GM10248 (cell line): Measurements from ENCODE around the gene UFSP2.

ENCODE experiments used
- CTCF ChIA-PET: fragments of 300-600 bp; sonication (Branson Sonifier 250); formaldehyde crosslinking; extraction: SDS; loops from one replicate; lab custom pipeline; 2021; ENCODE audit warnings: antibody characterized with exemption; lab: Yijun Ruan, JAX
- POLR2A ChIA-PET: fragments of 350-650 bp; sonication (Branson Sonifier 250); formaldehyde crosslinking; extraction: SDS; loops from one replicate; lab custom pipeline; 2020; ENCODE audit warnings: antibody characterized with exemption; lab: Yijun Ruan, JAX
- DNase-seq: peaks from one replicate; pipeline ENCODE4 v3.0.0; 2012; ENCODE audit errors: extremely low spot score
- TF ChIP-seq, protein P1 (sequence below): IDR thresholded peaks from 2 replicates; pipeline ENCODE4 v1.5.1; 2012; ENCODE audit warnings: mild to moderate bottlenecking, low read depth; ENCODE audit errors: extremely low read depth, missing control alignments, control extremely low read depth

The UFSP2 gene

DNA sequence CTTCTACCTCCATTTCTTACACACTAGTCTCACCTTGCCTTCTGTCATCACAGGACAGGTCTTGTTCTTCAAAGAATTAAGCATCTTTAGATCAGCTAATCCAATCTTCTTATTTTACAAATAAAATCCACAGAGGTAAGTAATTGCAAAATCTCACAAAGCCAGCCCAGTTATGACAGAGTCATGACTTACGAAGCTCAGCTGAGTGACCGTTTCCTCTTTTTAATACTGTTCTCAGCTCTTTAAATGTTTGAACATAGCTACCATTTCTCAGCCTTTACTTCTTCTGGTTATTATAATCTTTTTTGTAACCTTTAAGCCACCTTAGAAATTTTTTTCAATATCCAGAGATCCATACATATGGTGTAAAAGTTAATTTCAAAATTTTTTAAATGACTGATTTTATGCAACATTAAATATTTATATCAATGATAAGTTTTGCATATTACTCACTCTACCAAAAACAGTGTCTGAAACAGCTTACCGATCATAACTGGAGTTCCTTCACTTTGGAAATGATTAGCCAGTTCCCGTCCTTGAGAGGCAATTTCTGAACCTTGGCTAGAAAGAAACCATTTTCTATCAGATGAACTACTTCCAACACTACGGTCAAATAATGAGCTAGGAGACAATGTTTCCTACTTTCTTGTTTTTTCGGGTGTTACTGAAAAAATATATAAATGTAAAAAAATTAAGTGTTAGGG lies 20.3 kb downstream of the UFSP2 start:
- DNase-seq = peak; percentile 40
- TF ChIP-seq, protein P1, sequence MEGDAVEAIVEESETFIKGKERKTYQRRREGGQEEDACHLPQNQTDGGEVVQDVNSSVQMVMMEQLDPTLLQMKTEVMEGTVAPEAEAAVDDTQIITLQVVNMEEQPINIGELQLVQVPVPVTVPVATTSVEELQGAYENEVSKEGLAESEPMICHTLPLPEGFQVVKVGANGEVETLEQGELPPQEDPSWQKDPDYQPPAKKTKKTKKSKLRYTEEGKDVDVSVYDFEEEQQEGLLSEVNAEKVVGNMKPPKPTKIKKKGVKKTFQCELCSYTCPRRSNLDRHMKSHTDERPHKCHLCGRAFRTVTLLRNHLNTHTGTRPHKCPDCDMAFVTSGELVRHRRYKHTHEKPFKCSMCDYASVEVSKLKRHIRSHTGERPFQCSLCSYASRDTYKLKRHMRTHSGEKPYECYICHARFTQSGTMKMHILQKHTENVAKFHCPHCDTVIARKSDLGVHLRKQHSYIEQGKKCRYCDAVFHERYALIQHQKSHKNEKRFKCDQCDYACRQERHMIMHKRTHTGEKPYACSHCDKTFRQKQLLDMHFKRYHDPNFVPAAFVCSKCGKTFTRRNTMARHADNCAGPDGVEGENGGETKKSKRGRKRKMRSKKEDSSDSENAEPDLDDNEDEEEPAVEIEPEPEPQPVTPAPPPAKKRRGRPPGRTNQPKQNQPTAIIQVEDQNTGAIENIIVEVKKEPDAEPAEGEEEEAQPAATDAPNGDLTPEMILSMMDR = no peak
- POLR2A ChIA-PET = interaction anchor here (0.5 to 1.8 kb wide), 6 partner anchors 9 to 262 kb away, joined by 3 to 9 read pairs (median 4); partner anchors contain the start of genes ANKRD37, LRP2BP, SLC25A4 and UFSP2
- CTCF ChIA-PET = interaction anchor here (0.7 to 1.7 kb wide), 10 partner anchors 7 to 222 kb away, joined by 3 to 6 read pairs (median 4); partner anchors contain the start of gene UFSP2

DNA sequence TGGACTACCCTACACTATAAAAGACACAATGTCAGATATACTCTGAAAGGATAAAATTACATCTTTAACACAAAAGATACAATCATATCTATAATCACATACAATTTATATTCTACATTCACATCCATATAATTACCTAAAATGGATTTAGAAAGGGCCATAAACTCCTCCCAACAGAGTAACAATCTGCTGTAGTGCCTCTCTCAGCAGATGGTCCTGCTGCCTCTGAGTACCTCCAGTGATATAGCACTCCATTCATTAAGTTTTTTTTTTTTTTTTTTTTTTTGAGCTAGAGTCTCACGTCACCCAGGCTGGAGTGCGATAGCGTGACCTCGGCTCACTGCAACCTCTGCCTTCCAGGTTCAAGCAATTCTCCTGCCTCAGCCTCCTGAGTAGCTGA lies 21.7 kb downstream of the UFSP2 start:
- CTCF ChIA-PET = interaction anchor here (1.2 to 2.4 kb wide), 3 partner anchors 9 to 98 kb away, joined by 4 to 8 read pairs (median 5); no protein-coding TSS in a partner anchor
- TF ChIP-seq, protein P1 = no peak
- DNase-seq = no peak
- POLR2A ChIA-PET = interaction anchor here (0.5 kb wide), 1 partner anchor 8 kb away, joined by 3 read pairs; no protein-coding TSS in a partner anchor

DNA sequence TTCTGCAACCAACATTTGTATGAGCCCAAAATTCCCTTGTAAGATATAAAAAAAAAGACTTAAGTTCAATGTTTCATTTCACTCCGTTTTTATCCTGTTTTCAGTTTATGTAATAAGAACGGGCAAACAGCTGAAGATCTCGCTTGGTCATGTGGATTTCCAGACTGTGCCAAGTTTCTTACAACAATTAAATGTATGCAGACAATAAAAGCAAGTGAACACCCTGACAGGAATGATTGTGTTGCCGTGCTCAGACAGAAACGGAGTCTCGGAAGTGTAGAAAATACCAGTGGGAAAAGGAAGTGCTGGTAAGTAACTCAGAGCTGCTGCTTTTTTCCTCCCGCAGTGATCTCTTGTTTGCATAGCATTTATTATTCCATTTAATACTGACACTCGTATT lies 26.3 kb downstream of the UFSP2 start:
- ChIA-PET CTCF (interaction anchor here (1.6 kb wide), 1 partner anchor 198 kb away, joined by 8 read pairs; no protein-coding TSS in a partner anchor), POLR2A (no interaction called here)
- TF ChIP-seq, protein P1 = no peak
- no peak for DNase-seq

DNA sequence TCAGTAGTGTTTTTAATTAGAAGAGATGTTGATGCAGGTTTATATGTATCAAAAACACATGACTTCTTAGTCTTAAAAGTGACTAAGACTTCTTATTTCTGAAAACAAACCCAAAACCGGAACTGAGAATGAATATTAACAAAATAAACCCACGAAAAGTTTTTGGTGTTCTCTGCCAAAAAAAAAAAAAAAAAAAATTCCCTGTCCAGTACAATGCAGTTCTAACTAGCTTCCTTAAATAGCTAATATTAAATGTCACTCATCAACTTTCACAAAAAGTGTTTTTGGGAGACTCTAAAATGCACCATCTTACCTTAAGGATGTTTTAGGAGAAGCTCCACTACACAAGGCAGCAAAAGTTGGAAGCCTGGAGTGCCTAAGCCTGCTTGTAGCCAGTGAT lies 27.1 kb downstream of the UFSP2 start:
- TF ChIP-seq, protein P1 = no peak
- ChIA-PET CTCF (interaction anchor here (1.0 to 1.6 kb wide), 4 partner anchors 27 to 199 kb away, joined by 3 to 8 read pairs (median 4); partner anchors contain the start of gene UFSP2), POLR2A (interaction anchor here (0.7 kb wide), 1 partner anchor 179 kb away, joined by 5 read pairs; no protein-coding TSS in a partner anchor)
- DNase-seq = no peak

DNA sequence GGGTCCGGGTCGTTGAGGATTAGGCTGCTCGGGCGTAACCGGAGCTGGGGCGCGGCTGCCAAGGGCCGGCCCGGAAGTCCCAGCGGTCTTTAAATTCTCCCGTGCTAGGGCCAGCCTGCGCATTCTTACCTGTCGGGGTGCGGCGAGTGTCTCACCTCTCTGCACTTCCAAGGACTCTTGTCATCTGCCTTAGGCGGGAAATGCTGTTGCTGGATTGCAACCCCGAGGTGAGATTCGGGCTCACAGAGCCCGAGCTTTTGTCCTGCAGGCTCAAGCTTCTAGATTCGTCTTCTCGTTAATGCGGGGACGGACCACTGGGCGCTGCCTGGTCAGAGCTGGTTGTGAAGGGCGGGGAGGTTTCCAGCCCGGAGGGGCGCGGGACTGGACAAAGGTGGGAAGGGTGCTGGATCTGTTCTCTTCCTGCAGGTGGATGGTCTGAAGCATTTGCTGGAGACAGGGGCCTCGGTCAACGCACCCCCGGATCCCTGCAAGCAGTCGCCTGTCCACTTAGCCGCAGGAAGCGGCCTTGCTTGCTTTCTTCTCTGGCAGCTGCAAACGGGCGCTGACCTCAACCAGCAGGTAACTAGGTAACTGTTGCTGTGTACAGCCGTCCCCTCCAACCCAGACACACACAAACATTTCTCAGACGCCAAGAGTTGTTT lies 28.9 kb downstream of the UFSP2 start, which contains the start of gene ANKRD37:
TSS of gene ANKRD37 (plus strand) at position 118 of the 662 bp plus-strand sequence. CDS start at position 201, 83 bp downstream.
- TF ChIP-seq, protein P1 = no peak
- ChIA-PET POLR2A (interaction anchor here (0.9 to 2.1 kb wide), 5 partner anchors 9 to 188 kb away, joined by 3 to 16 read pairs (median 7); partner anchors contain the start of genes SNX25 and UFSP2), CTCF (interaction anchor here (0.7 to 2.2 kb wide), 5 partner anchors 16 to 201 kb away, joined by 3 to 7 read pairs (median 3); partner anchors contain the start of gene UFSP2)
- DNase-seq = no peak

DNA sequence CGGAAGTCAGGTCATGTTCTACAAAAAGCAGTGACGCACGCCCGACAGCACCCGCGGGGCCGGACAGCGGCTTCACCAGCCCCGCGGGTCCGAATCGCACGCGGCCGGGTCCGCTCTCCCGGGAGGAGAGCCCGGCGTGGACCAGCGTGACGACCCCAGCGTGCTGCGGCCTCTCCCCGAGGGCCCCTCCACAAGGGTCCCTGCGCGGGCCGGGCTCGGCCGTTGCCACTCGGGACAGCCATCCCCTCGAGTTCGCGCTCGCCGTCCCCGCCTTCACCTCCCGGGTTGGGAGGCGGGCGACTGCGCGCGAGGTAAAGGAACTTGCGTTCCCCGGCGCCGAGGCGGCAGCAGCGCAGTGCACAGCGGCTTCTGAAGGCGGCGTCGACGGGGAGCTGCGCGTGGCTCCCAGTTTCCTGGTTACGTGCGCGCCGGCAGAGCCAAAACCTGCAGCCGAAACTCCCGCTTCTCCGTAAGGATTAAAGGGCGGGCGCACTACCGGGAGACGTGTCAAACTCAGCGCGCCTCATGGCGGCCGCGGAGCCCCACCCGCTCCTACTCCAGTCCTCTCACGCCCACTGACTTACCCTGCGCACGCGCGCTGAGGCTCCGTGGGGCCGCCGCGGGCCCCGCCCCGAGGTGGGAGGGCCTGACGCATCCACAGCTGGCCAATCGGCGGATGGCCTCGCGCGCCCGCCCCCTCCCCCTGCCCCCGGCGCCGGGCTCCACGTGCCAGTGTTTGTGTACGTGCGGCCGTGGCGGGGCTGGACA lies 29.6 kb downstream of the UFSP2 start:
- peak; percentile 99 for DNase-seq
- TF ChIP-seq, protein P1 = no peak
- POLR2A ChIA-PET = interaction anchor here (0.7 to 2.1 kb wide), 6 partner anchors 9 to 187 kb away, joined by 3 to 16 read pairs (median 5); partner anchors contain the start of genes SNX25 and UFSP2
- CTCF ChIA-PET = interaction anchor here (0.8 to 2.2 kb wide), 4 partner anchors 16 to 642 kb away, joined by 3 to 7 read pairs (median 3); no protein-coding TSS in a partner anchor
